Uterus (tissue), 4 donors: ENCODE data around the gene SLC4A11. TPM values are rescaled to one million over a fixed set of nuclear protein-coding genes. Genes with fewer than 3 reads are reported as not detected.
A peak's percentile ranks its signal among the peaks of the same experiment; 100 is the strongest.

Source experiments
- DNase-seq, 2 donors: peaks; one replicate each; pipeline ENCODE4 v3.0.0-alpha.2; 2019 to 2020
- H3K27ac ChIP-seq, 2 donors: fragments of 200-600 bp; sonication (generic); 1 replicate in 1 of 2; 2 replicates in 1 of 2; pipeline ENCODE4 v1.5.1; 2016 to 2018
- H3K27me3 ChIP-seq, 2 donors: fragments of 200-600 bp; sonication (generic); one replicate each; pipeline ENCODE4 v1.5.1; 2018 to 2019; ENCODE audit warnings: control low read depth in 1 of 2
- H3K36me3 ChIP-seq, 2 donors: fragments of 200-600 bp; sonication (generic); one replicate each; pipeline ENCODE4 v1.5.1; 2019; ENCODE audit warnings: control low read depth in 1 of 2
- H3K4me1 ChIP-seq, 2 donors: fragments of 200-600 bp; sonication (generic); one replicate each; pipeline ENCODE4 v1.5.1; 2018 to 2019; ENCODE audit warnings: control low read depth in 1 of 2
- H3K4me3 ChIP-seq, 2 donors: fragments of 200-600 bp; sonication (generic); 1 replicate in 1 of 2; 2 replicates in 1 of 2; pipeline ENCODE4 v1.5.1; 2018 to 2019; ENCODE audit warnings: mild to moderate bottlenecking in 1 of 2
- H3K9me3 ChIP-seq, 2 donors: fragments of 200-600 bp; sonication (generic); one replicate each; pipeline ENCODE4 v1.5.1; 2019; ENCODE audit warnings: control low read depth in 1 of 2
- CTCF ChIP-seq, 4 experiments: fragments of 200-600 bp in 2 of 4; fragments of 450-650 bp in 2 of 4; sonication (generic) in 2 of 4; IDR thresholded peaks; one replicate each; pipeline ENCODE4 v1.5.1; 2016 to 2019; ENCODE audit warnings: antibody characterized with exemption in 4 of 4, mild to moderate bottlenecking in 2 of 4, moderate library complexity in 1 of 4
- POLR2A ChIP-seq, 2 donors: fragments of 450-650 bp; IDR thresholded peaks; one replicate each; pipeline ENCODE4 v1.6.1; 2016; ENCODE audit warnings: antibody characterized with exemption in 2 of 2, mild to moderate bottlenecking in 1 of 2, moderate library complexity in 1 of 2
- intact Hi-C: fragments of 100-400 bp; cut with DNase I; formaldehyde crosslinking; loops from one replicate; pipeline ENCODE4 v1.15.1; 2023; ENCODE audit warnings: low total_unique reads
- total RNA-seq, 4 donors: library from RNA; depleted of rRNA in 3 of 4; stranded (reverse); fragments of >200 nt in 3 of 4; gene quantifications; one replicate each; pipeline versions ENCODE4 v1.1.0 to v1.2.4, GENCODE V29; 2014 to 2023
- donor health status: DM: yes; HTN: yes; CAD: no.

Gene SLC4A11
- total RNA-seq, 4 donors from 2014 or later = 0.29 to 0.91 (median 0.76) TPM; not detected in 1

GRCh38 chr20:3243718-3244358, 4.8 kb upstream of the SLC4A11 start:
- DNase-seq = no peak
- no peak for TF ChIP-seq POLR2A (IDR thresholded peaks at IDR 0.05)
- no peak for TF ChIP-seq CTCF (IDR thresholded peaks at IDR 0.05)
- Histone ChIP-seq H3K27me3 (peaks cover under 1 to 4% of the 10 kb centered on the region in 2 donors), H3K27ac (no peak overlapping the region), H3K36me3 (no peaks in the 10 kb centered on the region), H3K4me1 (peaks cover 0 to 8% of the 10 kb centered on the region in 2 donors), H3K9me3 (no peaks in the 10 kb centered on the region), H3K4me3 (no peak overlapping the region)
- intact Hi-C loops = no loop called here

GRCh38 chr20:3242172-3242692, 3.2 kb upstream of the SLC4A11 start:
- no peaks in the 10 kb centered on the region for H3K36me3 ChIP-seq
- DNase-seq = no peak
- intact Hi-C loops = no loop called here
- no peak for TF ChIP-seq CTCF (IDR thresholded peaks at IDR 0.05)
- TF ChIP-seq POLR2A (IDR thresholded peaks at IDR 0.05) = no peak
- no peak overlapping the region for H3K4me3 ChIP-seq
- no peaks in the 10 kb centered on the region for H3K9me3 ChIP-seq
- H3K27ac ChIP-seq = no peak overlapping the region
- peaks cover 11 to 13% of the 10 kb centered on the region in 2 donors for H3K27me3 ChIP-seq
- peaks cover 0 to 9% of the 10 kb centered on the region in 2 donors for H3K4me1 ChIP-seq

GRCh38 chr20:3240776-3241363, 1.9 kb upstream of the SLC4A11 start:
- Histone ChIP-seq H3K9me3 (no peaks in the 10 kb centered on the region), H3K36me3 (no peaks in the 10 kb centered on the region), H3K27me3 (peaks cover 13 to 14% of the 10 kb centered on the region in 2 donors), H3K27ac (no peak overlapping the region), H3K4me3 (no peak overlapping the region), H3K4me1 (peaks cover 0 to 9% of the 10 kb centered on the region in 2 donors)
- no peak for TF ChIP-seq POLR2A (IDR thresholded peaks at IDR 0.05)
- no peak for TF ChIP-seq CTCF (IDR thresholded peaks at IDR 0.05)
- DNase-seq = no peak
- intact Hi-C loops = no loop called here

DNA sequence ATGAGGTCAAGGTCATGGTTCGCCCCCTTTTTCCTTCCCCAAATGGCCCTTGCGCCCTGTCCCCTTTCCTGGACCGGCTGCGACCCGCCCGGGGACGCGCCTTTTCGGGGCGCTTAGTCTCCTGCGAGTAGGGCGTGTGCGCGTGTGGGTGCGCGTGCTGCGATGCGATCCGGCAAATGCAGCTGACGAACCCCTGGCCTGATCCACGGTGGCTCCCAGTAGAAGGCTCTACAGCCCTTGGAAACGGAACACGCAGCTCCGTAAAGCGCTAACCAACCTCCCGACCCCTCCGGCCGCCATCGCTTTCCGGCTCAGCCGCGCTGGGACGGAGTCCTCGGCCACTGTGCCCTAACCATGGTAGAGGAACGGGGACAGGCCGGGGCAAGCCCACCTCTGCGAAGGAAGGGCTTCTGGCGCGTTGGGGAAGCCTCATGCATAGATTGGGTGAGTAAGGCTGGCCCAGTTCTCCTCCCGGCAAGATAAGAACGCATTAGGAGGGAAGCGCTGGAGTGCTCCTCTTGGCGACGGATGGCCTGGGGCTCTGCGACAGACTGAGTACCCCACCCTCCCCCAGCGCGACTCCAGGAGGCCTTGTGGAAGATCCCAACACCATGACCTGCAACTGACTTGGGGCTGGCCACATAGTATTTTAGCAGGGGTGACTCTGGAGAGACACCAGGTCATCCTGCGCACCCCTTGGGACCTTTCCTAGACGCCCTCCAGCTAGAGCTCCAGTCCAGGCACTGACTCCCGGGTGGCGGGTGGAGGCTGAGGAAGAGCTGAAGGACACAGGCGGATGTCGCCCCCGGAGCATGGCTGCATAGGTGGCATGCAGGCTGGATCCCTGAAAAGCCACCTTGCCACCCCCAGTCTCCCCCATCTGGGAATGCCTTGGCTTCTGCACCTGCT, 1.1 kb upstream of the SLC4A11 start:
- intact Hi-C loops = no loop called here
- Histone ChIP-seq H3K9me3 (no peaks in the 10 kb centered on the region), H3K36me3 (no peaks in the 10 kb centered on the region), H3K27ac (no peak overlapping the region), H3K4me3 (peak overlapping the region; percentile 16 to 46), H3K27me3 (peaks cover 13 to 14% of the 10 kb centered on the region in 2 donors), H3K4me1 (peaks cover 0 to 9% of the 10 kb centered on the region in 2 donors)
- no peak for TF ChIP-seq POLR2A (IDR thresholded peaks at IDR 0.05)
- TF ChIP-seq CTCF (IDR thresholded peaks at IDR 0.05) = no peak
- no peak for DNase-seq
